Keratinocyte (primary cell): ENCODE data around the gene SEMA3D.

Experiments used
- EZH2 ChIP-seq: IDR thresholded peaks from one replicate; pipeline ENCODE4 v1.6.1; 2012; ENCODE audit warnings: inconsistent platforms, mild to moderate bottlenecking, low read length, moderate library complexity
- TF ChIP-seq, protein P1 (sequence below), 3 experiments: IDR thresholded peaks in 1 of 3; conservative IDR thresholded peaks in 1 of 3; optimal IDR thresholded peaks in 1 of 3; 2 replicates in 2 of 3; 3 replicates in 1 of 3; pipeline versions ENCODE3 to v1.5.1; 2011; ENCODE audit warnings: low read length in 3 of 3, mild to moderate bottlenecking in 3 of 3, moderate library complexity in 2 of 3, control low read depth in 1 of 3, inconsistent platforms in 1 of 3; ENCODE audit not compliant: insufficient read depth in 2 of 3; ENCODE audit errors: extremely low read depth in 1 of 3

DNA sequence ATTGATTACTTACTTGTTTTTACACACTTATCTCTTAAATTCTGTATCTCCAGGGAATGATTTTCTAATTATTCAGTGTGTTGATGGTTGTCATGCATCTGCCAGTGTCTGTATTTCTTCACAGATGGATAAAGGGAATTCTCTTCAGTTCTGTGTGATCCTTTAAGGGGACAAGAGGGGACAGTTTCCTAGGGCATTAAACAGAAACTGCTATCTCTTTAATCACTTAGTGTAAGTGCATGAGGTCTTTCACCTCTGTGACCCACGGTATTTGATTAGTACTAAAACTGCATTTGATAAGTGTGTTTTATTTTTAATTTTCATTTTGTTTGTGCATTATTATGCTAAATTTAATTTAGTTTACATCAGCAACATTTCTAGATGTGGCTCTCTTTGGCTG, 26.6 kb upstream of the SEMA3D start:
- TF ChIP-seq, protein P1, sequence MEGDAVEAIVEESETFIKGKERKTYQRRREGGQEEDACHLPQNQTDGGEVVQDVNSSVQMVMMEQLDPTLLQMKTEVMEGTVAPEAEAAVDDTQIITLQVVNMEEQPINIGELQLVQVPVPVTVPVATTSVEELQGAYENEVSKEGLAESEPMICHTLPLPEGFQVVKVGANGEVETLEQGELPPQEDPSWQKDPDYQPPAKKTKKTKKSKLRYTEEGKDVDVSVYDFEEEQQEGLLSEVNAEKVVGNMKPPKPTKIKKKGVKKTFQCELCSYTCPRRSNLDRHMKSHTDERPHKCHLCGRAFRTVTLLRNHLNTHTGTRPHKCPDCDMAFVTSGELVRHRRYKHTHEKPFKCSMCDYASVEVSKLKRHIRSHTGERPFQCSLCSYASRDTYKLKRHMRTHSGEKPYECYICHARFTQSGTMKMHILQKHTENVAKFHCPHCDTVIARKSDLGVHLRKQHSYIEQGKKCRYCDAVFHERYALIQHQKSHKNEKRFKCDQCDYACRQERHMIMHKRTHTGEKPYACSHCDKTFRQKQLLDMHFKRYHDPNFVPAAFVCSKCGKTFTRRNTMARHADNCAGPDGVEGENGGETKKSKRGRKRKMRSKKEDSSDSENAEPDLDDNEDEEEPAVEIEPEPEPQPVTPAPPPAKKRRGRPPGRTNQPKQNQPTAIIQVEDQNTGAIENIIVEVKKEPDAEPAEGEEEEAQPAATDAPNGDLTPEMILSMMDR (optimal IDR thresholded peaks at IDR 0.05 in 1 of 3, IDR thresholded peaks at IDR 0.05 in 1 of 3, conservative IDR thresholded peaks at IDR 0.05 in 1 of 3; ENCODE audit: extremely low read depth in 1 of 3, insufficient read depth in 2 of 3, low read length in 3 of 3) = no peak
- TF ChIP-seq EZH2 = no peak
